Common myeloid progenitor, CD34-positive (primary cell): ENCODE data around the gene ZBTB9.
A peak's percentile ranks its signal among the peaks of the same experiment; 100 is the strongest.

Source experiments
- CTCF ChIA-PET: fragments of 350-600 bp; sonication (Branson Sonifier 250); formaldehyde crosslinking; loops from one replicate; lab custom pipeline; 2021; ENCODE audit warnings: antibody characterized with exemption; lab: Charles Lee
- POLR2A ChIA-PET: fragments of 350-600 bp; sonication (Branson Sonifier 250); formaldehyde crosslinking; loops from one replicate; lab custom pipeline; 2021; ENCODE audit warnings: antibody characterized with exemption; lab: Charles Lee
- DNase-seq, 3 donors: peaks; one replicate each; pipeline versions ENCODE4 v3.0.0 to v3.0.0-alpha.2; 2013
- H3K27ac ChIP-seq, 2 experiments: 1 replicate in 1 of 2; 2 replicates in 1 of 2; pipeline ENCODE4 v1.7.0; 2013; ENCODE audit warnings: inconsistent platforms in 2 of 2, low read length in 2 of 2, mild to moderate bottlenecking in 2 of 2, low read depth in 1 of 2, moderate library complexity in 1 of 2; ENCODE audit not compliant: severe bottlenecking in 2 of 2, insufficient read depth in 1 of 2, poor library complexity in 1 of 2
- H3K27me3 ChIP-seq, 5 experiments: replicated peaks in 2 of 5; 1 replicate in 3 of 5; 2 replicates in 2 of 5; pipeline versions ENCODE4 v1.6.1 to v1.7.0; 2013; ENCODE audit warnings: low read length in 4 of 5, mild to moderate bottlenecking in 2 of 5, moderate library complexity in 2 of 5, inconsistent platforms in 1 of 5; ENCODE audit not compliant: insufficient read depth in 5 of 5, control insufficient read depth in 4 of 5
- H3K36me3 ChIP-seq, 4 experiments: 1 replicate in 2 of 4; 2 replicates in 2 of 4; pipeline versions ENCODE4 v1.6.1 to v1.7.0; 2013; ENCODE audit warnings: low read length in 3 of 4, control low read depth in 1 of 4, mild to moderate bottlenecking in 1 of 4; ENCODE audit not compliant: control insufficient read depth in 4 of 4, insufficient read depth in 4 of 4
- H3K4me1 ChIP-seq, 4 experiments: 1 replicate in 3 of 4; 2 replicates in 1 of 4; pipeline versions ENCODE4 v1.6.1 to v1.7.1; 2013; ENCODE audit warnings: low read length in 3 of 4, mild to moderate bottlenecking in 3 of 4, control low read depth in 1 of 4, inconsistent platforms in 1 of 4, moderate library complexity in 1 of 4; ENCODE audit not compliant: control insufficient read depth in 4 of 4, insufficient read depth in 4 of 4; ENCODE audit errors: control extremely low read depth in 1 of 4
- H3K4me3 ChIP-seq, 7 experiments: 1 replicate in 4 of 7; 2 replicates in 3 of 7; pipeline versions ENCODE4 v1.5.1 to v1.7.0; 2013; ENCODE audit warnings: mild to moderate bottlenecking in 7 of 7, low read length in 6 of 7, moderate library complexity in 6 of 7, inconsistent platforms in 2 of 7, low read depth in 2 of 7, control low read depth in 1 of 7; ENCODE audit not compliant: insufficient read depth in 4 of 7, control insufficient read depth in 1 of 7; ENCODE audit errors: extremely low read depth in 1 of 7
- H3K9me3 ChIP-seq, 5 experiments: 1 replicate in 4 of 5; 2 replicates in 1 of 5; pipeline versions ENCODE4 v1.6.1 to v1.7.1; 2013; ENCODE audit warnings: low read length in 4 of 5, mild to moderate bottlenecking in 2 of 5, inconsistent platforms in 1 of 5, low read depth in 1 of 5, moderate library complexity in 1 of 5; ENCODE audit not compliant: control insufficient read depth in 4 of 5, insufficient read depth in 2 of 5; ENCODE audit errors: control extremely low read depth in 1 of 5
- WGBS: methylation state at CpG from one replicate; pipeline ENCODE4 v1.1.5; 2013; ENCODE audit not compliant: insufficient coverage; 5-methylcytosine and 5-hydroxymethylcytosine counted together

ZBTB9 gene

GRCh38 chr6:33450434-33450833 lies 3.9 kb upstream of the ZBTB9 start:
- H3K36me3 ChIP-seq, result peaks cover 5 to 47% (median 21%) of the 10 kb centered on the region in 4 experiments
- ChIA-PET POLR2A (no interaction called here), CTCF (interaction anchor here (0.6 to 1.5 kb wide), 5 partner anchors 19 to 472 kb away, joined by 3 to 5 read pairs (median 3); no protein-coding TSS in a partner anchor)
- WGBS, result 83% methylated on average over 1 of the region's 3 CpGs
- no peaks in the 10 kb centered on the region for H3K27me3 ChIP-seq
- peaks cover 5 to 24% (median 18%) of the 10 kb centered on the region in 4 experiments for H3K4me1 ChIP-seq
- no peak overlapping the region for H3K4me3 ChIP-seq
- H3K27ac ChIP-seq, result no peak overlapping the region
- no peak for DNase-seq
- H3K9me3 ChIP-seq, result no peaks in the 10 kb centered on the region

DNA sequence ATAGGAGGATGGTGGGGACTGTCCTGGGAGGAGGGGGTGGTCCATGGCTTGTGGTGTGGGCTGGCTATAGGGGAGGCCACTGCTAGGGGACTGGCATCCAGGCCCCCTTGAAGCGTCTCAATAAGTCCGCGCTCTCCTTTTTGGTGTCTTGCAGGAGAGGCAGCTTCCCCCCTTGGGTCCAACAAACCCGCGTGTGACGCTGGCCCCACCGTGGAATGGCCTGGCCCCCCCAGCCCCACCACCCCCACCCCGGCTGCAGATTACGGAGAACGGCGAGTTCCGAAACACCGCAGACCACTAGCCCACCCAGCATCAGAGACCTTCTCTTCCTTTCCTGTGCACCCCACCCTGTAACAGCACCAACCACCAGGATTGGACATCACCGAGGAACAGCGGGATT lies 2.8 kb upstream of the ZBTB9 start:
- ChIA-PET CTCF (interaction anchor here (1.0 kb wide), 1 partner anchor 22 kb away, joined by 3 read pairs; no protein-coding TSS in a partner anchor), POLR2A (no interaction called here)
- Histone ChIP-seq H3K4me1 (peaks cover 5 to 24% (median 20%) of the 10 kb centered on the region in 4 experiments), H3K36me3 (peaks cover 5 to 48% (median 23%) of the 10 kb centered on the region in 4 experiments), H3K27me3 (no peaks in the 10 kb centered on the region), H3K9me3 (no peaks in the 10 kb centered on the region), H3K27ac (no peak overlapping the region), H3K4me3 (no peak overlapping the region)
- no peak for DNase-seq
- 92% methylated on average over 5 of the region's 15 CpGs for WGBS

- no peaks in the 10 kb centered on the region for H3K9me3 ChIP-seq
- no peak overlapping the region for H3K27ac ChIP-seq
- CTCF ChIA-PET, result interaction anchor here (1.2 kb wide), 1 partner anchor 11 kb away, joined by 3 read pairs; no protein-coding TSS in a partner anchor
- peaks cover 5 to 24% (median 20%) of the 10 kb centered on the region in 4 experiments for H3K4me1 ChIP-seq
- H3K27me3 ChIP-seq, result no peaks in the 10 kb centered on the region
- H3K4me3 ChIP-seq, result no peak overlapping the region
- WGBS, result no CpG with 5 or more reads among the region's 4 CpGs
- POLR2A ChIA-PET, result no interaction called here
- DNase-seq, result no peak
- peaks cover 7 to 46% (median 21%) of the 10 kb centered on the region in 4 experiments for H3K36me3 ChIP-seq
Observed at GRCh38 chr6:33452496-33452895, 1.9 kb upstream of the ZBTB9 start.

GRCh38 chr6:33453393-33454008 lies 875 bp upstream of the ZBTB9 start:
- Histone ChIP-seq H3K36me3 (peaks cover 2 to 35% (median 15%) of the 10 kb centered on the region in 4 experiments), H3K4me1 (peaks cover 5 to 24% (median 20%) of the 10 kb centered on the region in 4 experiments), H3K27ac (peak overlapping the region; percentile 50 to 86), H3K4me3 (peak overlapping the region; percentile 80 to 96 (median 90)), H3K27me3 (no peaks in the 10 kb centered on the region), H3K9me3 (no peaks in the 10 kb centered on the region)
- POLR2A ChIA-PET, result no interaction called here
- DNase-seq, result peak in 2 of 3 donors; percentile 37 to 41
- CTCF ChIA-PET, result interaction anchor here (0.7 to 1.4 kb wide), 3 partner anchors 12 to 23 kb away, joined by 3 to 5 read pairs (median 3); no protein-coding TSS in a partner anchor
- WGBS, result 0% methylated on average over 5 of the region's 12 CpGs

- CTCF ChIA-PET, result interaction anchor here (1.1 kb wide), 1 partner anchor 37 kb away, joined by 3 read pairs; the partner anchor contains the start of gene CUTA
Observed at GRCh38 chr6:33455051-33455450, 675 bp downstream of the ZBTB9 start.

GRCh38 chr6:33456156-33456555 lies 1.8 kb downstream of the ZBTB9 start:
- 97% methylated on average over 10 of the region's 12 CpGs for WGBS

More at GRCh38 chr6:33455051-33455450, 675 bp downstream of the ZBTB9 start:
- 62% methylated on average over 16 of the region's 16 CpGs for WGBS
- peaks cover 5 to 21% (median 20%) of the 10 kb centered on the region in 4 experiments for H3K4me1 ChIP-seq
- peak overlapping the region; percentile 80 to 96 (median 90) for H3K4me3 ChIP-seq
- H3K9me3 ChIP-seq, result peaks cover 0 to 2% (median 0%) of the 10 kb centered on the region in 5 experiments
- no peak for DNase-seq
- peaks cover 2 to 24% (median 12%) of the 10 kb centered on the region in 4 experiments for H3K36me3 ChIP-seq
- H3K27me3 ChIP-seq, result no peaks in the 10 kb centered on the region
- POLR2A ChIA-PET, result no interaction called here
- H3K27ac ChIP-seq, result peak overlapping the region; percentile 29 to 86

DNA sequence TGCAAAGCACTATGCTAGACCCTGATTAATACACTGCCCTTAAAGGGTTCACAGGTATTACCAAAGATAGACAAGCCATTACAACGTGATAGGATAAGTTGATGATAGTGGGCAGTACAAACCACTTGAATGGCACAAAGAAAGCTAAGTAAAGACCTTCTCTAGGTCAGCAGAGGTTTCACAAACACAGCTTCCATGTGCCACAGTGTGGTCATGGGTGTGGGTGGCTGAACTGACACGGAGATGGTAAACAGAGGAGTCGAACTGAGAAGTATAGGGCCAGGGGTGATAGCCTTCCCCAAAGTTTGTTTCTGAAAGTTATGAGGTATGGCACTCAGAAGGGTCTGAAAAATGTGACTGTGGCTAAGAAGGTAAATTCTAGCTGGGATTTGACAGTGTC lies 4.3 kb downstream of the ZBTB9 start:
- H3K9me3 ChIP-seq, result peaks cover 0 to 2% (median 0%) of the 10 kb centered on the region in 5 experiments
- H3K4me1 ChIP-seq, result peaks cover 2 to 10% (median 10%) of the 10 kb centered on the region in 4 experiments
- no peak for DNase-seq
- peaks cover 2 to 15% (median 10%) of the 10 kb centered on the region in 4 experiments for H3K36me3 ChIP-seq
- CTCF ChIA-PET, result no interaction called here
- POLR2A ChIA-PET, result no interaction called here
- H3K27me3 ChIP-seq, result no peaks in the 10 kb centered on the region
- no peak overlapping the region for H3K27ac ChIP-seq
- 94% methylated on average over 2 of the region's 3 CpGs for WGBS
- H3K4me3 ChIP-seq, result no peak overlapping the region

More at GRCh38 chr6:33456156-33456555, 1.8 kb downstream of the ZBTB9 start:
- H3K9me3 ChIP-seq, result peaks cover 0 to 2% (median 0%) of the 10 kb centered on the region in 5 experiments
- no peak for DNase-seq
- no peak overlapping the region for H3K4me3 ChIP-seq
- H3K4me1 ChIP-seq, result peaks cover 5 to 21% (median 20%) of the 10 kb centered on the region in 4 experiments
- CTCF ChIA-PET, result no interaction called here
- POLR2A ChIA-PET, result no interaction called here
- H3K36me3 ChIP-seq, result peaks cover 2 to 19% (median 12%) of the 10 kb centered on the region in 4 experiments
- H3K27me3 ChIP-seq, result no peaks in the 10 kb centered on the region
- no peak overlapping the region for H3K27ac ChIP-seq
